Dermis microvascular lymphatic vessel endothelial cell (primary cell): Measurements from ENCODE around the gene SPOCK1. TPM values are rescaled to one million over a fixed set of nuclear protein-coding genes. Genes with fewer than 3 reads are reported as not detected.
"Not testable (repeated sequence)": the region's sequence is repeated elsewhere in the genome, so short reads cannot be mapped to it uniquely, and the experiment has no call there.

ENCODE experiments used
- DNase-seq, 2 donors: peaks; one replicate each; pipeline versions ENCODE4 v3.0.0 to v3.0.0-alpha.2; 2010; ENCODE audit warnings: low read depth in 2 of 2
- total RNA-seq: library from RNA; depleted of rRNA; stranded (reverse); fragments of >200 nt; gene quantifications from 2 replicates; pipeline ENCODE4 v1.2.1, GENCODE V29; 2014

The SPOCK1 gene
- total RNA-seq, 1 donor from 2014 or later = 1.3 TPM

- no peak for DNase-seq
Measured at GRCh38 chr5:137266186-137266585, 232.9 kb downstream of the SPOCK1 start.

GRCh38 chr5:137265457-137265856 is 233.7 kb downstream of the SPOCK1 start:
- no peak for DNase-seq

GRCh38 chr5:137264573-137264972 is 234.6 kb downstream of the SPOCK1 start:
- no peak for DNase-seq

GRCh38 chr5:137264041-137264440 is 235.1 kb downstream of the SPOCK1 start:
- no peak for DNase-seq

DNA sequence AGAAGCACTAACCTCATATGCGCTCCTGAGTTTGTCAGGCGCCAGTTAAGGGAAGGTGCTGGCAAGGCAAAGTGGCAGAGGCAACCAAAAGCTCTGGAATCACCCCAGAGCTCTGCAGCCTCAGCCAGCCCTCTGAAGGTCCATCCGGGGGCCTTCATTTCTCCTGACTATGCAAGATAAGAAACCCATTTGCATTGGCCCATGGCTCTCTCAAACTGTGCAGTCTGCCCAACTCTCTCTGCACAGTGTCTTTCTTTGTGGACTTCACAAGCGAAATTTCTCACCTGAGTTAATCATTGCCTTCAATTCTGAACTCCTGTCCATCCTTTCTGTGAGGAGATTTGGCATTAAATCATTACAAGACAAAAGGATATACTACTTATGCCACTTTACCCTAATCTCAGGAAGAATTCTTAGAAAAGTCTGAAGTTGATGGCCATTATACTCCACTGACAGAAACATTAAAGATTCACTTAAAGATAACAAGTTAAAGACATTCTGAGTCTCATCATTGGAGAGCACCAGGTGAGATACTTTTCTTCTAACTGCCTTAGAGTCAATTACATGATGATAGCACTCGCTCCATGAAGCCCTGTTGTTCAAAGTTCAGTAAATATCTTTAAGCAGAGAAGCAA is 235.6 kb downstream of the SPOCK1 start:
- DNase-seq = no peak

DNA sequence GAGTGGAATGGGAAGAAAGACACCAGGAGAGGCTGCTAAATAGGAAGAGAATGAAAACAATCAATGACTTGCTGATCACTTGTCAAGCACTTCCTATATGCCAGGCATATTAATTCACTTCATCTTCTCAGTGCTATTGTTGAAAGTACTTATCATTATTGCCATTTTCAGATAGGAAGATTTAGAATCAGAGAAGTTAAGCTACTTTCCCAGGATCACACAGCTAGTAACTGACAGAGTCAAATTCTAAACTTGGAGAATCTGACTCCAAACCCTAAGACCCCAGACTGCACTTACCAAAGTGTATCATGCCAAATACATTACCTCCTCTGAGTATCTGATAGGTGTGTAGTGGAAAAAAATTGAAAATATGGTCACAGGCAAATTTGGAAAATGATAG is 236.3 kb downstream of the SPOCK1 start:
- DNase-seq = no peak

GRCh38 chr5:137260820-137261695 is 238.1 kb downstream of the SPOCK1 start:
- no peak for DNase-seq

- DNase-seq = not testable (repeated sequence)
Measured at GRCh38 chr5:137259115-137259514, 240.0 kb downstream of the SPOCK1 start.

DNA sequence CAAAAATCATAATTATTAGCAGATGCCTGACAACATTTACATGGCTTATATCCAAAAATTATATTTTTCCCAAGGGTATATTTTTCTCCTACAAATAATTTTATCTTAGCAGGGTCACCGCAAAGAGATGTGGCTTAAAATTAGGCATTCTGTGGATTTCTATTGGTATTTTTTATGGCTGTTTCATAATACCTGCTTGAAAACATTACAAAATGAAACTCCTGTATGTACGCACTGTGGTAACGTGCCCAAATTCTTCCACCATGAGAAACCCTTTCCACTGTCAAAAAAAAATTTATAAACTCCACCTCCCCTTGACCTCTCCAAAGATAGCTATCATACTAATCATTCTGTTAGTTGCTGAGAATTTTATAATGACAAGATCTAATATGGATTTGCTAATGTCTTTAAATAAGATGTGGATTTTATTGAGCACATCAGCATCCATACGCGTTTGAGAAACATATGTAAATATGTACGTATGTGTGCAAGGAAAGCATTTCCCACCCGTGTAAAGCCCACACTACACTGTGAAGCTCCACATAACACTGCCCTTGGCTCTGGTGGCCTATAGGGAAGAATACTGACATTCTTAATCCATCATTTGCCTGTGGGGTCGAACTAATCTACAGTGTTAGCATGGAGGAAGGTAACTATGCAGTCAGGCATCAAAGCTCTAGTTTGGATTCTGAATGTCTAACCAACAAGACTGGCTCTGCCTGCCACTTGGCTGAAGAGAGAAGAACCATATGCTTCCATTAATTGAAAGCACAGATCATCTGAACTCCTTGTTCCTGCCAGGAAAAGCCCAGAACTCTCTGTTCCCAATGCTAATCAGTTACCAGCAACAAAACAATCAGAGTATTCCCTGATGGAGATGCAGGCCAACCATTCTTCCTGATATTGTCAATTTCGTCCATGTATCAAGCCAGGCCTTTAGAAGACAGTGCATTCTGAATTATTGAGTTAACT is 244.7 kb downstream of the SPOCK1 start:
- DNase-seq = no peak

DNA sequence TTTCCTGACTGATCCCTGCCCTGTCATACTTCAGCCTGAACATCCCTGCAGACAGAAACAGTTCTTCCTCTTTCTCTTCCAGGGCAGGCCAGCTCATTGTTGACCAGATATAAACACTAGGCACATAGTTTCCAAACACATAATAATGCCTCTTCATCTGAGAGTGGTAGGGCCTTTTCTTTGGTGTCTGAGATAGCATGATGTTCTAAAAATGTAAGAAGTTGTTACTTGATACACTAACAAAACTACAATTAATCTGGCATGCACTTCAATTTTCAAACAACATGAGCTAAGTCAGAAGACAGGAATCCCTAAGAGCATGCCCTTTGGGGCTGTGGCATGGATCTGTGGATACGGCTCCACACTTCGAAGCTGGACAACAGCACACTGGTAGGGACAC is 246.6 kb downstream of the SPOCK1 start:
- no peak for DNase-seq

GRCh38 chr5:137250421-137250820 is 248.7 kb downstream of the SPOCK1 start:
- DNase-seq = no peak

DNA sequence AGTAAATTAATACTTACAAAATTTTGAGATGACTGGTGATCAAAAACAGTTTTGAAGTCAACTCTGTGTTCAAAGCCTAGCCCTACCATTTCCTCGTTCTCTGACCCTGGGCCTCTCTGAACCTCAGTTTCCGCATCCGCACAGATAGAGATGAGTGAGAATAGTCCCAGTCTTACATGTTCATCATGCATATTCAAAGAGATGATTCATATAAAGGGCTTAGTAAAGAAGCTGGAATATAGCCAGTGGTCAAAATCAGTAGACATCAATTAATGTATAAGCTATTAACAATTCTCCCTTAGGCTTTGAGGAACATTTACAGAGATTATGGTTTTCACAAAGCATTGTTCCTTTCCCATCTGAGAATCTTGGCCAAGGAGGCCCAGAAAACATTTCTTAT is 250.6 kb downstream of the SPOCK1 start:
- DNase-seq = no peak

DNA sequence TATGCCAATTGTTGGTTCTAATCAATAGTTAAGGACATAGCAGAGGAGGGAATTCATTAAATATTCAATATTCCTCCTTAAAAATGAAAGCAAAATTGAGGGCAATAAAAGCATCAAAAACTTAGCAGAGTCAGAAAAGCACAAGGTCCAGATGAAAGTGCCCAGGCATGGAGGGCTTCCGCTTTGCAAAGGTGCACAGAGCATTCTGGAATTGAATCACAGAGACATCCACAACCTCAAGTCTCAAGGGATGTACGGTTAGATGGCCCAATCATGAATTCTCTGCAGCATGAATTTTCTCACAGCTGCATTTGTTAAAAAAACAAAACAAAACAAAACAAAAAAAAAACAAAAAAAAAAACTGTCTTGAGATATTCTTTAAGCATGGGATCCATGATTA is 253.7 kb downstream of the SPOCK1 start:
- DNase-seq = no peak

DNA sequence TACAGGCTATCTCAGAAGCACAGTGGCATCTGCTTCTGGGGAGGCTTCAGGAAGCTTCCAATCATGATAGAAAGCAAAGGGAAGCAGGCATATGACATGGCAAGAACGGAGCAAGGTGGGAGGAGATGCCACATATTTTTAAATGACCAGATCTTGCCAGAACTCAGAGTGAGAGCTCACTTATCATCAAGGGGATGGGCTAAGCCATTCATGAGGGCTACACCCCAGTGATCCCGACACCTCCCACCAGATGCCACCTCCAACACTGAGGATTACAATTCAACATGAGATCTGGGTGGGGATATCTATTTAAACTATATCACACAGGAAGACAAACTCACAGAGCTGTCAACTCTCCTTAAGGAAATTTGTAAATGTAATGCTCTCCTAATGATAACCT is 258.8 kb downstream of the SPOCK1 start:
- no peak for DNase-seq

GRCh38 chr5:137236849-137237507 is 262.1 kb downstream of the SPOCK1 start:
- no peak for DNase-seq

DNA sequence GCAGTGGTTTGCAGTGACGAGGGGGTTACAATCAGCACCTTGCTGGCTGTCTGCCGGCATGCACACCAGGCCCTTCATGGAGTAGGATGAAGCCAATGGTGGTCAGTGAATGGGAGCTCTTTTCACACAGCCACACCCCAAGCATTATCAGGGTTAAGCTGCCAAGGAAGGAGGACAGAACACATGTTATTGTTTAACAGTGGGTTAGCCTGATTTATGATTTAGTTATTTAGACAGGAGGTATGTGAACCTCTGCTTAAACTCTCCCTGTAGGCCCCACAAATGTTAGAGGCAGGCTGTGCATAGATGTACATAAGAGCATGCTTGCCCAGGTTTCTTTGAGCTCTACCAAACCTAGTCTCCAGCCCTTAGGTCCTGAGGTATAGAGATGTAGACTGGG is 262.9 kb downstream of the SPOCK1 start:
- DNase-seq = no peak

- DNase-seq = peak in 1 of 2 donors; percentile 16
Measured at GRCh38 chr5:137234973-137235943, 263.9 kb downstream of the SPOCK1 start.

DNA sequence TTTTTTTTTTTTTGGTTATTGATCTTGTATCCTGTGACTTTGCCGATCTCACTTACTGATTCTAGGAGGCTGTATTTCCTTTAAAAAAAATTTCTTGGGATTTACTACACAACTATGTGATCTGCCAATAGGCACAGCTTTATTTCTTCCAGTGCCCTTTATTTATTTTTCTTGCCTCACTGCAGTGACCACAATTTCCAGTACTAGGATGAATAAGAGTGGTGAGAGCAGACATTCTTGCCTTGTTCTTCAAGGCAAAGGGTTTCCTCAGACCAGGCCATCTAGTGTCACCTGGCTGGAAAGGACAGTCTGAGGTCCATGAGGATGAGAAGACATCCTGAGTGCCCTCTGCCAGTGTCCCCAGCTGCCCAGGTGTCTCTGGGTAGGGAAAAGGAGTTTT is 265.4 kb downstream of the SPOCK1 start:
- DNase-seq = no peak

DNA sequence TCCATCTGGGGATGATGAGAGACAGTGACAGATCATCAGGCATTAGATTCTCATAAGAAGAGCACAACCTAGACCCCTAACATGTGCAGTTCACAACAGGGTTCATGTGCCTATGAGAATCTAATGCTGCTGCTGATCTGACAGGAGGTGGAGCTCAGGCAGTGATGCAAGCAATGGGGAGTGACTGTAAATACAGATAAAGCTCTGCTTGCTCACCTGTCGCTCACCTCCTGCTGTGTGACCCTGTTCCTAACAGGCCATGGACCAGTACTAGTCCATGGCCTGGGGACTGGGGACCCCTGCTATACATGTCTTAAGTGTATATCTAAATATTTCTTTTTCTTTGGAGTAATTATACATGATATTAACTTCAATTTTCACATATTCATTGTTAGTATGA is 265.8 kb downstream of the SPOCK1 start:
- not testable (repeated sequence) for DNase-seq

DNA sequence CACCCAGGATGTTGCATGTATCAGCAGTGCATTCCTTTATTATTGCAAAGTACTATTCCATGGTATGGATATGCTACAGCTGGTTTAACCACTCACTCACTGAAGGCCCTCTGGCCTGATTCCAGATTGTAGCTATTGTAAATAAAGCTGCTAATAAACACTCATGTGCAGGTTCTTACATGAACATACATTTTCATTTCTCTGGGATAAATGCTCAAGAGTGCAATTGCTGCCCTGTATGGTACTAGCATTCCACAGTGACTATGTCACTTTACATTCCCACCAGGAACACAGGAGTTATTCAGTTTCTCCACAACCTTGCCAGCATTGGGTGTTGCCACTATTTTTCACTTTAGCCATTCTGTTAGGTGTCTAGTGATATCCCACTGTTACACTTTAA is 267.6 kb downstream of the SPOCK1 start:
- peak in 1 of 2 donors; percentile 3 for DNase-seq
